Fibroblast of mammary gland (primary cell): ENCODE data around the gene NAGLU.

Experiments
- DNase-seq: peaks from one replicate; pipeline ENCODE4 v3.0.0-alpha.2; 2010; ENCODE audit warnings: low read depth
- H3K4me3 ChIP-seq: 2 replicates; pipeline ENCODE4 v1.5.1; 2011; ENCODE audit warnings: low read depth, mild to moderate bottlenecking, low read length, moderate library complexity; ENCODE audit not compliant: control insufficient read depth
- TF ChIP-seq, protein P1 (sequence below): conservative IDR thresholded peaks from 2 replicates; pipeline ENCODE4 v1.5.1; 2011; ENCODE audit warnings: low read depth, low read length, inconsistent platforms; ENCODE audit not compliant: control insufficient read depth, insufficient read depth

Gene NAGLU

DNA sequence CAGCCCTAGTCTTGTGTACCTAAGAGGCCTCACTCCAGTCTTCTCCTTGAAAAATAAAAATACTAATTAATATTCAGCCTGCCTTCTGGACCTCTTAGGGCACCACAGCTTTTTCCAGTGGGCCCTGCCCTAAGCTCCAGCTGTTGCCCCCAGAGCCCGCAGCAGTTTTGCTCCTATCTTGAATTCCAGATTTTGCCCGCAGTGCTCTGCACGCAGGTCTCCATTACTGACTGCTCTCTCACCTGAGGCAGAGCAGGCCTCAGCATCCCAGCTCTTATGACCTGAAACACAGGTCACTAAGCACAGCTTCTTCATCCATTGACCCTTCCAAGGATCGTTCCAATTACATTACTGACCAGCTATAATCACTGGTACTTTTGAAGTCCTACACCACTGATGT, 28.4 kb upstream of the NAGLU start:
- no peak overlapping the region for H3K4me3 ChIP-seq
- no peak for DNase-seq
- TF ChIP-seq, protein P1, sequence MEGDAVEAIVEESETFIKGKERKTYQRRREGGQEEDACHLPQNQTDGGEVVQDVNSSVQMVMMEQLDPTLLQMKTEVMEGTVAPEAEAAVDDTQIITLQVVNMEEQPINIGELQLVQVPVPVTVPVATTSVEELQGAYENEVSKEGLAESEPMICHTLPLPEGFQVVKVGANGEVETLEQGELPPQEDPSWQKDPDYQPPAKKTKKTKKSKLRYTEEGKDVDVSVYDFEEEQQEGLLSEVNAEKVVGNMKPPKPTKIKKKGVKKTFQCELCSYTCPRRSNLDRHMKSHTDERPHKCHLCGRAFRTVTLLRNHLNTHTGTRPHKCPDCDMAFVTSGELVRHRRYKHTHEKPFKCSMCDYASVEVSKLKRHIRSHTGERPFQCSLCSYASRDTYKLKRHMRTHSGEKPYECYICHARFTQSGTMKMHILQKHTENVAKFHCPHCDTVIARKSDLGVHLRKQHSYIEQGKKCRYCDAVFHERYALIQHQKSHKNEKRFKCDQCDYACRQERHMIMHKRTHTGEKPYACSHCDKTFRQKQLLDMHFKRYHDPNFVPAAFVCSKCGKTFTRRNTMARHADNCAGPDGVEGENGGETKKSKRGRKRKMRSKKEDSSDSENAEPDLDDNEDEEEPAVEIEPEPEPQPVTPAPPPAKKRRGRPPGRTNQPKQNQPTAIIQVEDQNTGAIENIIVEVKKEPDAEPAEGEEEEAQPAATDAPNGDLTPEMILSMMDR, result no peak

DNA sequence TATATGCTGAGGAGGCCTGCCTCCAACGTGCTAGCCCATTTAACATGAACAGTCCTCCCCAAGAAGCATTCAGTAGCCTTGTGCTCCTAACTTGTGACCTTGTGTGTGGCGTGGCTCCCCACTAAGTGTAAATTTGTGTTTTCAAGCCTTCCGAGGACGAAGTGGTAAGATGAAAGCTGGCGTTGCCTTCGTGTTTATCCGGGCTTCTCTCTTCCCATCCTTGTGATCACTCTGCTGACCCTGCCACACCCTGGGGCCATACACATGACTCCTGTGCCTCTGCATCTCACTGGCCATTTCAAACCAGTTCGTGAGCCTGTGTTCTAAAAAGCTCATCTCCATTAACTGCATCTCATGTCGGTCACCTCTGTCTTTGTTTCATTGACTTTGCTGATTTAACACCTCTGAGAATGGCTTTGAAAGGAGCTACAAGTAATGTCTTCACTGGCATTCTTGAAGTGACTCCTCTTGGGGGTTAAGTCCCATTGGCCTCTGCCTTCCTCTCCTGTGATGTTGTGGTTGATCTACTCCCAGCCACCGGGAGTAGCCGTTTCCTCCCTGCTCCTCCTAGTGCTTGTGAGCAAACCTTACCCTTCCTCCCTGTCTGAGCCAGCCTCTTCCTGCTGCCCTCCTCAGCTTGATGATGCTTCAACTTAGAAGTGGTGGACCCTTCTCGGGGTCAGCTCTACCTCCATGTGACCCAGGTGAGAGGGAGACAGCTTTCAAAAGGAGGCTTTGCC, 27.4 kb upstream of the NAGLU start:
- TF ChIP-seq, protein P1, result no peak
- no peak for DNase-seq
- no peak overlapping the region for H3K4me3 ChIP-seq

DNA sequence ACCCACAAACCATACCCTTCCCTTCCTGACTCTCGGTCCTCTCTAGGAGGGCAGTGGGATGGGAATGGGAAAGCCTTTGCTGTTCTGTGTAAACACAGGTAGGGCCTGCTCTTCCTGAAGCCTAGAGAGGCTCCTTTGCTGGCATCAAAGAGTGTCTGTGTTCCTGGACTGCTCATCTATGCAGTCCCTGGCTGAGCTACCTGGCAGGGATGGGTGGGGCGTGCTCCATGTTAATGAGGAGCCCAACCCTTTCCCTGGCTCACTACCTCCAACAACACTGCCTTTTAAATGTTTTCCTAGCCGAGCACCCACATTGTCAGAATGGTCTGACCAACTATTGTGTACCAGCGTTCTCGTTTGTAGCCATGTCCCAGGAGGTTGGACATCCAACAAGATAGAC, 26.6 kb upstream of the NAGLU start:
- no peak overlapping the region for H3K4me3 ChIP-seq
- TF ChIP-seq, protein P1, result no peak
- no peak for DNase-seq

DNA sequence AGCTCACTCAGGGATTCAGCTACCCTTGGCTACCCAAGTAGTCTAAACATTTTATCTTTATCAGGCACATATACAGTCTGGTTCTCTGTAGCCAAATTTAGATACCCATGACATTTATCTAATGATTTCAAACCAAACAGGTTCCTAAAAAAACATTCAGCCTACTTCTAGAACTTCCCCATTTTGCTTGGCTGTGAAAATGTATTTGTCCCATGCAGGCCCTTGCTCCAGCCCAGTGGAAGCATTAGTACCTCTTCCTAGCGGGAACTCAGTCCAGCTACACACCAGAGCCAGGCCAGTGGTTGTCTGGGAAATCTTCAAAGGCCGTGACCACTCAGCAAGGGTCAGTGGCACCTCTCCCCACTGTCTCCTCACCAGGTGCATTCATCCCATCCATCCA, 26.2 kb upstream of the NAGLU start:
- TF ChIP-seq, protein P1, result no peak
- no peak overlapping the region for H3K4me3 ChIP-seq

DNA sequence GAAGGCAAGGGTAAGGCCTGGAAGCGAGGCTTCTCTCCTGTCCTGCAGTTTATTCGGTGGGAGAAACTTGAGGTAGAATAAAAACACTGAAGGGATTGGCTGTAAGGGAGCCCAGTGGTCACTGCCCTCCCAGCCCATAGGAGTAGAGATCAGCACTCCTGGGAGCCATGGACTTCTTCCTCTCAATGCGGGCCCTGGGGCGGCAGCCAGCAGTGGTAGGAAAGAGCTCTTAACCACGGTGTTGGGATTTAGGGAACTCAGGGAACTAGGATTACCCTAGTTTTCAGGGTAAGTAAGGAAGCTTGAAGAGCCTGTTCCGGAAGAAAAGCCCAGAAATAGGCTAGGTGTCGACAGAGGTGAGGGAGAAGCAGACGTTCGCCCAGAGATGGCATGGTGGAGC, 23.8 kb upstream of the NAGLU start:
- no peak for DNase-seq

More for the DNA sequence above, 26.2 kb upstream of the NAGLU start:
- DNase-seq, result no peak

DNA sequence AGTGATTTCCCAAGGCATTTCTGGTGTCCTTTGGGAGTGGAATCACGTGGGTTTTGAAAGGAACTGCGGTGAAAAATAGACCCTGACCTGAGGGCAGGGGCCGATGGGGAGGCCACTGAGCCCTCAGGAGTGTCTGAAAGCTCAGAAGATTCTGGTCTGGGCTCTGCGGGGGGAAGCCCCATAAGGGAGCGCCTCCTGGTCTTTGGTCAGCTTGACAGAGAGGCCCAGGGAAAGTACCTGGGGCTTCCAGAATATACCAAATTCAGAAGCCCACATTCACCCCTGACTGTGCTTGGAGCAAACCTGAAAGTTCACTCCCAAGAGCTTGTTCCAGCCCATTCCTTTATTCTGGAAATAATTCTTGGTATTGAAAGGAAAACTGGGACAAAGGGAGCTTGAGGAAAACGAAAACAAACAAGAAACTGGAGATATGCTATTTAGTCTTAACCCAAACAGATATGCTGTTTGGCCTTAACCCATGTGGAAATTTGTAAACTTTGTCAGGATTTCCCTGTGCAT, 23.2 kb upstream of the NAGLU start:
- no peak overlapping the region for H3K4me3 ChIP-seq
- TF ChIP-seq, protein P1, result no peak
- DNase-seq, result no peak

More for the DNA sequence above, 23.8 kb upstream of the NAGLU start:
- TF ChIP-seq, protein P1, result no peak
- H3K4me3 ChIP-seq, result no peak overlapping the region
